ENCODE results near the gene MRPL38.

MRPL38 gene

GRCh38 chr17:75898791-75899190 is 5.9 kb downstream of the MRPL38 start:
- WGBS, 2 donors (ENCODE audit: extremely low coverage in 2 of 2, insufficient read length in 2 of 2, insufficient replicate concordance in 1 of 2): no CpG with 5 or more reads among the region's 16 CpGs
- H3K18ac ChIP-seq (ENCODE audit: low read length): no peak overlapping the region
- no peak overlapping the region for H3K27ac ChIP-seq (replicated peaks; ENCODE audit: low read length)
- H3K36me3 ChIP-seq (replicated peaks in 1 of 2; ENCODE audit: control insufficient read depth in 2 of 2, insufficient read depth in 2 of 2, low read length in 2 of 2): peaks cover 35 to 63% of the 10 kb centered on the region in 2 donors
- H3K4me1 ChIP-seq (ENCODE audit: control insufficient read depth in 2 of 2, insufficient read depth in 1 of 2, low read depth in 1 of 2, low read length in 2 of 2): peaks cover 0 to 13% of the 10 kb centered on the region in 2 donors
- no peak overlapping the region for H3K9ac ChIP-seq (ENCODE audit: low read depth, low read length, poor library complexity)
- no peak overlapping the region for H3K4me3 ChIP-seq (ENCODE audit: low read length in 2 of 2)
- H3K4me2 ChIP-seq (ENCODE audit: insufficient read depth, low read length, poor library complexity, severe bottlenecking): no peak overlapping the region
- no peak overlapping the region for H3K23ac ChIP-seq (ENCODE audit: low read depth, low read length, poor library complexity)
- no peak overlapping the region for H2BK12ac ChIP-seq (ENCODE audit: low read length)
- H2BK120ac ChIP-seq (ENCODE audit: low read depth, low read length): no peak overlapping the region
- H3K27me3 ChIP-seq (ENCODE audit: control insufficient read depth in 3 of 3, insufficient read depth in 3 of 3, low read depth in 1 of 3, low read length in 3 of 3): no peaks in the 10 kb centered on the region
- DNase-seq (ENCODE audit: low spot score): no peak
- no peak overlapping the region for H3K4ac ChIP-seq (ENCODE audit: low read length)
- H4K91ac ChIP-seq (ENCODE audit: low read depth, low read length, poor library complexity): no peak overlapping the region
- no peak overlapping the region for H2AK5ac ChIP-seq (ENCODE audit: low read depth, low read length)
- H2BK5ac ChIP-seq (ENCODE audit: low read length): no peak overlapping the region
- no peak overlapping the region for H2BK15ac ChIP-seq (ENCODE audit: low read length)
- H3K9me3 ChIP-seq (replicated peaks in 1 of 2; ENCODE audit: control insufficient read depth in 2 of 2, insufficient read depth in 1 of 2, low read depth in 1 of 2, low read length in 2 of 2): no peaks in the 10 kb centered on the region
- no peak overlapping the region for H4K8ac ChIP-seq (ENCODE audit: low read depth, low read length)
- H2AFZ ChIP-seq (ENCODE audit: low read length): no peak overlapping the region
- no peak overlapping the region for H3K14ac ChIP-seq (ENCODE audit: low read length)
- H3K79me1 ChIP-seq (ENCODE audit: low read depth, low read length): peaks cover 11% of the 10 kb centered on the region

GRCh38 chr17:75898065-75898464 is 6.6 kb downstream of the MRPL38 start:
- H3K4me3 ChIP-seq (ENCODE audit: low read length in 2 of 2): no peak overlapping the region
- no peak for DNase-seq (ENCODE audit: low spot score)
- H3K4me1 ChIP-seq (ENCODE audit: control insufficient read depth in 2 of 2, insufficient read depth in 1 of 2, low read depth in 1 of 2, low read length in 2 of 2): peaks cover 0 to 13% of the 10 kb centered on the region in 2 donors
- H4K91ac ChIP-seq (ENCODE audit: low read depth, low read length, poor library complexity): no peak overlapping the region
- H2AFZ ChIP-seq (ENCODE audit: low read length): no peak overlapping the region
- no peak overlapping the region for H4K8ac ChIP-seq (ENCODE audit: low read depth, low read length)
- WGBS, 2 donors (ENCODE audit: extremely low coverage in 2 of 2, insufficient read length in 2 of 2, insufficient replicate concordance in 1 of 2): no CpG with 5 or more reads among the region's 8 CpGs
- H2BK120ac ChIP-seq (ENCODE audit: low read depth, low read length): no peak overlapping the region
- no peak overlapping the region for H3K23ac ChIP-seq (ENCODE audit: low read depth, low read length, poor library complexity)
- no peak overlapping the region for H2AK5ac ChIP-seq (ENCODE audit: low read depth, low read length)
- no peak overlapping the region for H2BK15ac ChIP-seq (ENCODE audit: low read length)
- no peak overlapping the region for H2BK5ac ChIP-seq (ENCODE audit: low read length)
- H3K27ac ChIP-seq (replicated peaks; ENCODE audit: low read length): no peak overlapping the region
- H3K36me3 ChIP-seq (replicated peaks in 1 of 2; ENCODE audit: control insufficient read depth in 2 of 2, insufficient read depth in 2 of 2, low read length in 2 of 2): peaks cover 35 to 58% of the 10 kb centered on the region in 2 donors
- H3K9me3 ChIP-seq (replicated peaks in 1 of 2; ENCODE audit: control insufficient read depth in 2 of 2, insufficient read depth in 1 of 2, low read depth in 1 of 2, low read length in 2 of 2): no peaks in the 10 kb centered on the region
- H3K4ac ChIP-seq (ENCODE audit: low read length): no peak overlapping the region
- no peak overlapping the region for H3K14ac ChIP-seq (ENCODE audit: low read length)
- H3K18ac ChIP-seq (ENCODE audit: low read length): no peak overlapping the region
- H3K4me2 ChIP-seq (ENCODE audit: insufficient read depth, low read length, poor library complexity, severe bottlenecking): no peak overlapping the region
- H3K27me3 ChIP-seq (ENCODE audit: control insufficient read depth in 3 of 3, insufficient read depth in 3 of 3, low read depth in 1 of 3, low read length in 3 of 3): no peaks in the 10 kb centered on the region
- no peak overlapping the region for H2BK12ac ChIP-seq (ENCODE audit: low read length)
- peaks cover 12% of the 10 kb centered on the region for H3K79me1 ChIP-seq (ENCODE audit: low read depth, low read length)
- H3K9ac ChIP-seq (ENCODE audit: low read depth, low read length, poor library complexity): no peak overlapping the region

- WGBS, 2 donors (ENCODE audit: extremely low coverage in 2 of 2, insufficient read length in 2 of 2, insufficient replicate concordance in 1 of 2): no CpG with 5 or more reads among the region's 37 CpGs
- Histone ChIP-seq H3K36me3 (replicated peaks in 1 of 2; ENCODE audit: control insufficient read depth in 2 of 2, insufficient read depth in 2 of 2, low read length in 2 of 2) (peaks cover 33 to 53% of the 10 kb centered on the region in 2 donors), H3K4me2 (ENCODE audit: insufficient read depth, low read length, poor library complexity, severe bottlenecking) (peak overlapping the region; percentile 69), H3K9me3 (replicated peaks in 1 of 2; ENCODE audit: control insufficient read depth in 2 of 2, insufficient read depth in 1 of 2, low read depth in 1 of 2, low read length in 2 of 2) (no peaks in the 10 kb centered on the region), H2BK120ac (ENCODE audit: low read depth, low read length) (no peak overlapping the region), H3K14ac (ENCODE audit: low read length) (no peak overlapping the region), H3K27ac (replicated peaks; ENCODE audit: low read length) (peak overlapping the region; percentile 51), H2BK5ac (ENCODE audit: low read length) (peak overlapping the region; percentile 72), H3K9ac (ENCODE audit: low read depth, low read length, poor library complexity) (peak overlapping the region; percentile 76), H2BK15ac (ENCODE audit: low read length) (no peak overlapping the region), H3K4ac (ENCODE audit: low read length) (no peak overlapping the region), H3K23ac (ENCODE audit: low read depth, low read length, poor library complexity) (peak overlapping the region; percentile 98), H3K27me3 (ENCODE audit: control insufficient read depth in 3 of 3, insufficient read depth in 3 of 3, low read depth in 1 of 3, low read length in 3 of 3) (no peaks in the 10 kb centered on the region), H3K4me1 (ENCODE audit: control insufficient read depth in 2 of 2, insufficient read depth in 1 of 2, low read depth in 1 of 2, low read length in 2 of 2) (peaks cover 0 to 13% of the 10 kb centered on the region in 2 donors), H3K4me3 (ENCODE audit: low read length in 2 of 2) (no peak overlapping the region), H4K8ac (ENCODE audit: low read depth, low read length) (no peak overlapping the region), H2AK5ac (ENCODE audit: low read depth, low read length) (peak overlapping the region; percentile 83), H2BK12ac (ENCODE audit: low read length) (no peak overlapping the region), H3K79me1 (ENCODE audit: low read depth, low read length) (peaks cover 16% of the 10 kb centered on the region), H2AFZ (ENCODE audit: low read length) (peak overlapping the region; percentile 91), H4K91ac (ENCODE audit: low read depth, low read length, poor library complexity) (no peak overlapping the region), H3K18ac (ENCODE audit: low read length) (peak overlapping the region; percentile 96)
- DNase-seq (ENCODE audit: low spot score): no peak
Observed at GRCh38 chr17:75897160-75898019, 7.3 kb downstream of the MRPL38 start.

- H3K18ac ChIP-seq (ENCODE audit: low read length): peak within 1 kb of the TSS; percentile 99
- peak within 1 kb of the TSS; percentile 62 to 99 for H3K4me3 ChIP-seq (ENCODE audit: low read length in 2 of 2)
- H3K79me1 ChIP-seq (ENCODE audit: low read depth, low read length): peaks cover 16% of the 10 kb centered on the region
- H3K9me3 ChIP-seq (replicated peaks in 1 of 2; ENCODE audit: control insufficient read depth in 2 of 2, insufficient read depth in 1 of 2, low read depth in 1 of 2, low read length in 2 of 2): no peaks in the 10 kb centered on the region
- peak within 1 kb of the TSS; percentile 91 for H2AFZ ChIP-seq (ENCODE audit: low read length)
- peak within 1 kb of the TSS; percentile 94 for H2BK15ac ChIP-seq (ENCODE audit: low read length)
- DNase-seq (ENCODE audit: low spot score): peak; percentile 80
- H2BK120ac ChIP-seq (ENCODE audit: low read depth, low read length): no peak within 1 kb of the TSS
- H3K4me2 ChIP-seq (ENCODE audit: insufficient read depth, low read length, poor library complexity, severe bottlenecking): peak within 1 kb of the TSS; percentile 69
- H3K27ac ChIP-seq (replicated peaks; ENCODE audit: low read length): peak within 1 kb of the TSS; percentile 84
- peak within 1 kb of the TSS; percentile 94 for H3K14ac ChIP-seq (ENCODE audit: low read length)
- H3K23ac ChIP-seq (ENCODE audit: low read depth, low read length, poor library complexity): peak within 1 kb of the TSS; percentile 98
- peak within 1 kb of the TSS; percentile 72 for H2BK5ac ChIP-seq (ENCODE audit: low read length)
- peaks cover 31 to 45% of the 10 kb centered on the region in 2 donors for H3K36me3 ChIP-seq (replicated peaks in 1 of 2; ENCODE audit: control insufficient read depth in 2 of 2, insufficient read depth in 2 of 2, low read length in 2 of 2)
- H3K4me1 ChIP-seq (ENCODE audit: control insufficient read depth in 2 of 2, insufficient read depth in 1 of 2, low read depth in 1 of 2, low read length in 2 of 2): peaks cover 0 to 13% of the 10 kb centered on the region in 2 donors
- H3K4ac ChIP-seq (ENCODE audit: low read length): no peak within 1 kb of the TSS
- WGBS, 2 donors (ENCODE audit: extremely low coverage in 2 of 2, insufficient read length in 2 of 2, insufficient replicate concordance in 1 of 2): no CpG with 5 or more reads among the region's 102 CpGs
- no peak within 1 kb of the TSS for H4K8ac ChIP-seq (ENCODE audit: low read depth, low read length)
- H3K9ac ChIP-seq (ENCODE audit: low read depth, low read length, poor library complexity): peak within 1 kb of the TSS; percentile 97
- H3K27me3 ChIP-seq (ENCODE audit: control insufficient read depth in 3 of 3, insufficient read depth in 3 of 3, low read depth in 1 of 3, low read length in 3 of 3): no peaks in the 10 kb centered on the region
- H2BK12ac ChIP-seq (ENCODE audit: low read length): peak within 1 kb of the TSS; percentile 4
- H4K91ac ChIP-seq (ENCODE audit: low read depth, low read length, poor library complexity): no peak within 1 kb of the TSS
- peak within 1 kb of the TSS; percentile 83 for H2AK5ac ChIP-seq (ENCODE audit: low read depth, low read length)
Observed at GRCh38 chr17:75896415-75897159, 8.1 kb downstream of the MRPL38 start, which contains the start of gene TRIM65. Gene TRIM65, minus strand, starts transcription at chr17:75896951. Its CDS starts 14 bp downstream, at chr17:75896937.

All from neuronal stem cell (in vitro differentiated cells).